HG03520 (cell line): ENCODE results near the gene FAM240A.

Source experiments
- ATAC-seq: cut with Tn5 transposase; IDR thresholded peaks from one replicate; pipeline ENCODE4 v1.9.1; 2021; ENCODE audit warnings: mild to moderate bottlenecking, moderate library complexity; ENCODE audit not compliant: unreplicated experiment

The FAM240A gene

GRCh38 chr3:46661776-46662766 lies 49.7 kb downstream of the FAM240A start:
- ATAC-seq: no peak

GRCh38 chr3:46662771-46663551 lies 50.6 kb downstream of the FAM240A start:
- ATAC-seq: no peak

GRCh38 chr3:46663591-46664135 lies 51.3 kb downstream of the FAM240A start:
- no peak for ATAC-seq

GRCh38 chr3:46664188-46664970 lies 52.1 kb downstream of the FAM240A start:
- ATAC-seq: no peak

- no peak for ATAC-seq
Measured at GRCh38 chr3:46664971-46665762, 52.8 kb downstream of the FAM240A start.

GRCh38 chr3:46665763-46666452 lies 53.6 kb downstream of the FAM240A start:
- ATAC-seq: no peak

- ATAC-seq: no peak
Measured at GRCh38 chr3:46666453-46666845, 54.1 kb downstream of the FAM240A start.

GRCh38 chr3:46667061-46667621 lies 54.8 kb downstream of the FAM240A start:
- ATAC-seq: no peak

GRCh38 chr3:46667657-46668056 lies 55.3 kb downstream of the FAM240A start:
- no peak for ATAC-seq

- no peak for ATAC-seq
Measured at GRCh38 chr3:46668116-46668515, 55.8 kb downstream of the FAM240A start.

GRCh38 chr3:46668591-46668990 lies 56.3 kb downstream of the FAM240A start:
- ATAC-seq: no peak

- ATAC-seq: no peak
Measured at GRCh38 chr3:46669191-46669999, 57.1 kb downstream of the FAM240A start.

- no peak for ATAC-seq
Measured at GRCh38 chr3:46670000-46670890, 57.9 kb downstream of the FAM240A start.

GRCh38 chr3:46670891-46671427 lies 58.6 kb downstream of the FAM240A start:
- no peak for ATAC-seq

- ATAC-seq: no peak
Measured at GRCh38 chr3:46671541-46672348, 59.4 kb downstream of the FAM240A start.

- ATAC-seq: no peak
Measured at GRCh38 chr3:46672349-46672695, 60.0 kb downstream of the FAM240A start.
